KOPT-K1 (cell line): ENCODE data around the gene GPR17.

Experiments used
- H3K27ac ChIP-seq: fragments of 200-600 bp; sonication (generic); 2 replicates; pipeline ENCODE4 v1.5.1; 2016; ENCODE audit warnings: antibody characterized with exemption, mild to moderate bottlenecking, low read depth, low read length; ENCODE audit not compliant: poor library complexity, severe bottlenecking
- H3K36me3 ChIP-seq: fragments of 200-600 bp; sonication (generic); 2 replicates; pipeline ENCODE4 v1.5.1; 2017; ENCODE audit warnings: antibody characterized with exemption, mild to moderate bottlenecking, low read length, moderate library complexity; ENCODE audit not compliant: insufficient read depth
- H3K9me3 ChIP-seq: fragments of 200-600 bp; sonication (generic); 2 replicates; pipeline ENCODE4 v1.5.1; 2017; ENCODE audit warnings: antibody characterized with exemption, low read length, mild to moderate bottlenecking; ENCODE audit not compliant: insufficient read depth, poor library complexity, severe bottlenecking

GPR17 gene

GRCh38 chr2:127640082-127641072, 5.6 kb upstream of the GPR17 start:
- H3K27ac ChIP-seq = peak overlapping the region; percentile 99
- H3K36me3 ChIP-seq = peaks cover 42% of the 10 kb centered on the region
- no peaks in the 10 kb centered on the region for H3K9me3 ChIP-seq

- H3K27ac ChIP-seq = peak overlapping the region; percentile 99
- no peaks in the 10 kb centered on the region for H3K9me3 ChIP-seq
- H3K36me3 ChIP-seq = peaks cover 35% of the 10 kb centered on the region
Observed at GRCh38 chr2:127641133-127641532, 4.8 kb upstream of the GPR17 start.

GRCh38 chr2:127641846-127642507, 4.0 kb upstream of the GPR17 start:
- Histone ChIP-seq H3K36me3 (peaks cover 26% of the 10 kb centered on the region), H3K9me3 (no peaks in the 10 kb centered on the region), H3K27ac (peak overlapping the region; percentile 99)

- no peaks in the 10 kb centered on the region for H3K9me3 ChIP-seq
- peak overlapping the region; percentile 99 for H3K27ac ChIP-seq
- H3K36me3 ChIP-seq = peaks cover 18% of the 10 kb centered on the region
Observed at GRCh38 chr2:127642706-127643438, 3.1 kb upstream of the GPR17 start.

GRCh38 chr2:127643439-127644065, 2.4 kb upstream of the GPR17 start:
- H3K27ac ChIP-seq = peak overlapping the region; percentile 99
- H3K36me3 ChIP-seq = peaks cover 11% of the 10 kb centered on the region
- H3K9me3 ChIP-seq = no peaks in the 10 kb centered on the region

GRCh38 chr2:127644066-127645025, 1.6 kb upstream of the GPR17 start:
- Histone ChIP-seq H3K9me3 (no peaks in the 10 kb centered on the region), H3K36me3 (peaks cover 4% of the 10 kb centered on the region; the same call in 1 of the 2 replicates), H3K27ac (peak overlapping the region; percentile 99)

GRCh38 chr2:127645026-127645394, 943 bp upstream of the GPR17 start:
- Histone ChIP-seq H3K36me3 (no peaks in the 10 kb centered on the region), H3K9me3 (no peaks in the 10 kb centered on the region), H3K27ac (peak overlapping the region; percentile 99)

- no peaks in the 10 kb centered on the region for H3K9me3 ChIP-seq
- peak overlapping the region; percentile 99 for H3K27ac ChIP-seq
- no peaks in the 10 kb centered on the region for H3K36me3 ChIP-seq
Observed at GRCh38 chr2:127646487-127647241, 711 bp downstream of the GPR17 start.

- H3K36me3 ChIP-seq = no peaks in the 10 kb centered on the region
- no peaks in the 10 kb centered on the region for H3K9me3 ChIP-seq
- H3K27ac ChIP-seq = peak overlapping the region; percentile 99
Observed at GRCh38 chr2:127647242-127648190, 1.6 kb downstream of the GPR17 start.

- peak overlapping the region; percentile 99 for H3K27ac ChIP-seq
- H3K9me3 ChIP-seq = no peaks in the 10 kb centered on the region
- H3K36me3 ChIP-seq = no peaks in the 10 kb centered on the region
Observed at GRCh38 chr2:127648321-127648720, 2.4 kb downstream of the GPR17 start.

- no peaks in the 10 kb centered on the region for H3K36me3 ChIP-seq
- no peaks in the 10 kb centered on the region for H3K9me3 ChIP-seq
- peak overlapping the region; percentile 66 for H3K27ac ChIP-seq
Observed at GRCh38 chr2:127649100-127649611, 3.2 kb downstream of the GPR17 start.

- Histone ChIP-seq H3K27ac (peak overlapping the region; percentile 66), H3K36me3 (no peaks in the 10 kb centered on the region), H3K9me3 (no peaks in the 10 kb centered on the region)
Observed at GRCh38 chr2:127649684-127650040, 3.7 kb downstream of the GPR17 start.
